ENCODE measurements around the gene BUD13.
A peak's percentile ranks its signal among the peaks of the same experiment; 100 is the strongest.

- TF ChIP-seq RFX5 (IDR thresholded peaks at IDR 0.05; ENCODE audit: low read depth, low read length) (no peak), EP300 (IDR thresholded peaks at IDR 0.05; ENCODE audit: borderline replicate concordance in 1 of 2, control insufficient read depth in 1 of 2, low read depth in 2 of 2, low read length in 2 of 2) (no peak), POLR2A (IDR thresholded peaks at IDR 0.05; ENCODE audit: low read depth, low read length) (no peak), ATF2 (IDR thresholded peaks at IDR 0.05; ENCODE audit: low read length) (no peak), MTA3 (IDR thresholded peaks at IDR 0.05; ENCODE audit: borderline replicate concordance, low read length) (no peak), SUZ12 (IDR thresholded peaks at IDR 0.05; ENCODE audit: unreplicated experiment) (no peak), NFIC (IDR thresholded peaks at IDR 0.05; ENCODE audit: low read depth, low read length) (no peak), USF2 (IDR thresholded peaks at IDR 0.05; ENCODE audit: borderline replicate concordance, low read depth, low read length) (no peak), CEBPZ (IDR thresholded peaks at IDR 0.05; ENCODE audit: low read depth, low read length) (no peak)
- TF ChIP-seq, protein P1, sequence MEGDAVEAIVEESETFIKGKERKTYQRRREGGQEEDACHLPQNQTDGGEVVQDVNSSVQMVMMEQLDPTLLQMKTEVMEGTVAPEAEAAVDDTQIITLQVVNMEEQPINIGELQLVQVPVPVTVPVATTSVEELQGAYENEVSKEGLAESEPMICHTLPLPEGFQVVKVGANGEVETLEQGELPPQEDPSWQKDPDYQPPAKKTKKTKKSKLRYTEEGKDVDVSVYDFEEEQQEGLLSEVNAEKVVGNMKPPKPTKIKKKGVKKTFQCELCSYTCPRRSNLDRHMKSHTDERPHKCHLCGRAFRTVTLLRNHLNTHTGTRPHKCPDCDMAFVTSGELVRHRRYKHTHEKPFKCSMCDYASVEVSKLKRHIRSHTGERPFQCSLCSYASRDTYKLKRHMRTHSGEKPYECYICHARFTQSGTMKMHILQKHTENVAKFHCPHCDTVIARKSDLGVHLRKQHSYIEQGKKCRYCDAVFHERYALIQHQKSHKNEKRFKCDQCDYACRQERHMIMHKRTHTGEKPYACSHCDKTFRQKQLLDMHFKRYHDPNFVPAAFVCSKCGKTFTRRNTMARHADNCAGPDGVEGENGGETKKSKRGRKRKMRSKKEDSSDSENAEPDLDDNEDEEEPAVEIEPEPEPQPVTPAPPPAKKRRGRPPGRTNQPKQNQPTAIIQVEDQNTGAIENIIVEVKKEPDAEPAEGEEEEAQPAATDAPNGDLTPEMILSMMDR (IDR thresholded peaks at IDR 0.05 in 2 of 3, conservative IDR thresholded peaks at IDR 0.05 in 1 of 3; ENCODE audit: control insufficient read depth in 2 of 3, extremely low read depth in 1 of 3, insufficient read depth in 1 of 3, low read depth in 3 of 3, low read length in 3 of 3): peak; percentile 87 to 91 (median 89)
These were observed 40.3 kb downstream of the BUD13 start for GRCh38 chr11:116732271-116733042.
